ENCODE measurements around the gene LRRFIP2.
"Not testable (repeated sequence)": the region's sequence is repeated elsewhere in the genome, so short reads cannot be mapped to it uniquely, and the experiment has no call there.

Gene LRRFIP2

DNA sequence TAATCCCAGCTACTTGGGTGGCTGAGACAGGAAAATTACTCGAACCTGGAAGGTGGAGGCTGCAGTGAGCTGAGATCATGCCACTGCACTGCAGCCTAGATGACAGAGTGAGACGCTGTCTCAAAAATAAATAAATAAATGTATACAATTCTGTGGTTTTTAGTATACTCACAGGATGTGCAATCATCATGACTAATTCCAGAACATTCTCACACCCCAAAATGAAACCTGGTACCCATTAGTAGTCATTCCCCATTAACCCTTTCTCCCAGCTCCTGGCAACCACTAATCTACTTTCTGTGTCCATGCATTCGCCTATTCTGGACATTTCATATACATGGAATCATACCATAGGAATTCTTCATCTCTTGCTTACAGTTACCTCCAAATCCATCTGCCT is 44.5 kb downstream of the LRRFIP2 start:
- Mint-ChIP-seq H3K9me3 (no peaks in the 10 kb centered on the region), H3K27me3 (no peaks in the 10 kb centered on the region), H3K27ac (no peak overlapping the region), H3K36me3 (peaks cover 13 to 29% of the 10 kb centered on the region in 2 donors), H3K4me1 (peaks cover 0 to 5% of the 10 kb centered on the region in 2 donors), H3K4me3 (no peak overlapping the region)
- no peak for DNase-seq
- peak in 1 of 2 donors; percentile 25 for ATAC-seq (replicated peaks)

DNA sequence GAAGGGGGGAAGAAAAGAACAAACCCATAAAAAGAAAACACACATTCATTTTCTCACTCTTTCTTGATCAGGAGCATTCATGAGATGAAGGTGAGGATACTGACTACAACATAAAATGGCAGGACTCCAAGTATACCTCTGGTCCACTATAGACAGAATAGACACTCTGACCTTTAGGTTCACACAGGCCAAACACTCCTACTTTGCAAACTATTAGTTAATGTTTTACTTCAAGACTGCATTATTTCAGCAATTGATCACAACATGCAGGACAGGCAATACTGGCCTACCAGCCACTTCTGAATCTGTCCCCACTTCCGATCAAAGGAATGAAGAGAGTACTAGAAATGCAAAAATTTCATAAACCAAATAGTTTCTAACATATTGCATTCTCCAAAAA is 47.0 kb downstream of the LRRFIP2 start:
- Mint-ChIP-seq H3K9me3 (no peaks in the 10 kb centered on the region), H3K27ac (no peak overlapping the region), H3K27me3 (no peaks in the 10 kb centered on the region), H3K36me3 (peaks cover 10 to 29% of the 10 kb centered on the region in 2 donors), H3K4me3 (no peak overlapping the region), H3K4me1 (no peaks in the 10 kb centered on the region)
- ATAC-seq (replicated peaks) (no peak), DNase-seq (no peak)

GRCh38 chr3:37126856-37127255 is 47.5 kb downstream of the LRRFIP2 start:
- ATAC-seq (replicated peaks) = no peak

DNA sequence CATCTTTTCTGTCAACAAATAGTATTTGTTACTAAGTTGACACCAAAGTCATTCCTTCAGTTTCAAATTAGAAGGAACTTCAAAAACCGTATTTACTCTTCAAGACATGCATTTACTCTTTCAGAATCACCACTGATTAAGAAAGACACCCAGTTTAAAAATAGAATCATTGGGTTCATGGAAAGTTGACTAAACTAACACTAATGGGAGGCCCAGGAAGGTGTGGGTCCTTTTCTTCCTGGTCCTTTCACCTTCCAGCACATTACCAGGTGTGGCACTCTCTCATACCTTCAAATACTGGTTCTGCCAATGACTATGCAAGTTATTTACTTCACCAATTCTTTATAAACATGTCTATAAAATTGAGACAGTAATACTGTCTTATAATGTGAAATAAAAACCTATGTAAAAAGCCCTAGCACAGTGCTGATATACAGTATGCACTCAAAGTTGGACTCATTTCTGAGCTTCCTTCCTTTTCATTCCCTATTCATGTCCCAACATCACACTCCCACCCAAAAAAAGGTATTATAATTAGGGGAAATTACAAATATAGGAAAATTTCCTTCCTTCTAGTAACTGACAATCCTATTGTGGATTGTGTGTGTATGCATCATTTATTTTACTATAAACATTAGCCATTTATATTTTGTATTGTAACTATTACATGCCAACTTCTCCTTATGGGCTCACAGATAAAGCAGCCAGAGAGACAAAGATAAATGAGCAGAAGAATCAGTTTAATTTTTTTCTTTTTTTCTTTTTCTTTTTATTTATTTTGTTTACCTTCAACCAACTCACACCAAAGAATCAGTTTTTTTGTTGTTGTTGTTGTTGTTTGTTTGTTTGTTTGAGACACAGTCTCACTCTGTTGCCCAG is 48.9 kb downstream of the LRRFIP2 start:
- Mint-ChIP-seq H3K4me3 (no peak overlapping the region), H3K4me1 (no peaks in the 10 kb centered on the region), H3K36me3 (peaks cover 19 to 28% of the 10 kb centered on the region in 2 donors), H3K27ac (no peak overlapping the region), H3K9me3 (peaks cover 0 to 2% of the 10 kb centered on the region in 2 donors), H3K27me3 (no peaks in the 10 kb centered on the region)
- ATAC-seq (replicated peaks) = no peak
- DNase-seq = no peak

More at GRCh38 chr3:37126856-37127255, 47.5 kb downstream of the LRRFIP2 start:
- Mint-ChIP-seq H3K27ac (no peak overlapping the region), H3K9me3 (peaks cover 0 to 2% of the 10 kb centered on the region in 2 donors), H3K4me3 (no peak overlapping the region), H3K4me1 (no peaks in the 10 kb centered on the region), H3K27me3 (no peaks in the 10 kb centered on the region), H3K36me3 (peaks cover 15 to 34% of the 10 kb centered on the region in 2 donors)
- no peak for DNase-seq

DNA sequence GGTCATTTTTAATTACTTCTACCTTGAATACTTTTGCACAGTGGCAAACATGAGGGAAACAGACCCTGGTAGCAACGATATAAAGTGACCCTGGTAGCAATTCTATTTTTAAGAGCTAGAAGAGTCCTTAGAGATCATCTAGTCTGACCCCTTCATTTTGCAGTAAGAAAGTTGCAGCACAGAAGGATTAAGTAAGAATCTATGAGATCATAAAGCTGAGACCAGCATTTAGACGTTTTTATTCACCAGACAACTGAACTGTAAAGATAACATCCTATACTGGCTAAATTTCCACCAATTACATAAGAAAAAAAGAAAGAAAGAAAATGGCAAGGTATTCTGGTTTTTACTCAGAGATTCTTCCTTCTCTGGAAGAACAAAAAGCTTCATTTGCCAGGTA is 49.9 kb downstream of the LRRFIP2 start:
- Mint-ChIP-seq H3K27me3 (no peaks in the 10 kb centered on the region), H3K4me1 (no peaks in the 10 kb centered on the region), H3K27ac (no peak overlapping the region), H3K36me3 (peaks cover 15 to 22% of the 10 kb centered on the region in 2 donors), H3K4me3 (no peak overlapping the region), H3K9me3 (peaks cover 0 to 2% of the 10 kb centered on the region in 2 donors)
- no peak for DNase-seq
- no peak for ATAC-seq (replicated peaks)

- Mint-ChIP-seq H3K27ac (no peak overlapping the region), H3K4me3 (no peak overlapping the region), H3K9me3 (peaks cover 0 to 2% of the 10 kb centered on the region in 2 donors), H3K4me1 (no peaks in the 10 kb centered on the region), H3K27me3 (no peaks in the 10 kb centered on the region), H3K36me3 (peaks cover 15 to 16% of the 10 kb centered on the region in 2 donors)
- ATAC-seq (replicated peaks) (no peak), DNase-seq (no peak)
Observed at GRCh38 chr3:37123292-37123691, 51.1 kb downstream of the LRRFIP2 start.

DNA sequence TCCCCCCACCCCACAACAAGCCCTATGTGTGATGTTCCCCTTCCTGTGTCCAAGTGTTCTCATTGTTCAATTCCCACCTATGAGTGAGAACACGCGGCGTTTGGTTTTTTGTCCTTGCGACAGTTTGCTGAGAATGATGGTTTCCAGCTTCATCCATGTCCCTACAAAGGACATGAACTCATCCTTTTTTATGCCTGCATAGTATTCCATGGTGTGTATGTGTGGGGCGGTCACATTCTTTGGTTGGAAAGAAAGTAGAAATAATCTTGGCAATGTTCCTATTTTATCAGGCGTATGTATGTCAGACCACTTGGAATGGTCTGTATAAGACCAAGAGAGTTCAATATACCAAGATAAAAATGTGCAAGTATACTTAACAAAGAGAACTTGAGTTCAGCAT is 52.3 kb downstream of the LRRFIP2 start:
- not testable (repeated sequence) for H3K27ac Mint-ChIP-seq; H3K4me3 Mint-ChIP-seq; H3K9me3 Mint-ChIP-seq; H3K4me1 Mint-ChIP-seq; DNase-seq; ATAC-seq (replicated peaks); H3K27me3 Mint-ChIP-seq
- peaks cover 13% of the 10 kb centered on the region in 2 donors for H3K36me3 Mint-ChIP-seq

DNA sequence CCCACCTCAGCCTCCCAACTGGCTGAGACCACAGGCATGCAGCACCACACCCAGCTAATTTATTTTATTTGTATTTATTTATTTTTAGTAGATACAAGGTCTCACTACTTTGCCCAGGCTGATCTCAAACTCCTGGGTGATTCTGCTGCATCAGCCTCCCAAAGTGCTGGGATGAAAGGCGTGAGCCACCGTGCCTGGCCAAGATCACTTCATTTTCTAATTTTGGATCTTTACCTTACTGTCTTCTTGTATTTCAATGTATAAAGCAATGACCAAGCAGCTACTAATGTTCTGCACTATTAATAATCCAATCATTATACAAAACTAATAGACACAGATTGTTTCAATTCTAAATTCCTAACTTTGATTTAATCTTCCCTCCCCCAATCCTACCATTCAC is 56.2 kb downstream of the LRRFIP2 start:
- DNase-seq (no peak), ATAC-seq (replicated peaks) (no peak)
- H3K9me3 Mint-ChIP-seq = peaks cover 0 to 2% of the 10 kb centered on the region in 2 donors
- H3K27me3 Mint-ChIP-seq = no peaks in the 10 kb centered on the region
- peaks cover 8 to 10% of the 10 kb centered on the region in 2 donors for H3K36me3 Mint-ChIP-seq
- H3K4me1 Mint-ChIP-seq = peaks cover 0 to 2% of the 10 kb centered on the region in 2 donors
- no peak overlapping the region for H3K27ac Mint-ChIP-seq
- H3K4me3 Mint-ChIP-seq = no peak overlapping the region

DNA sequence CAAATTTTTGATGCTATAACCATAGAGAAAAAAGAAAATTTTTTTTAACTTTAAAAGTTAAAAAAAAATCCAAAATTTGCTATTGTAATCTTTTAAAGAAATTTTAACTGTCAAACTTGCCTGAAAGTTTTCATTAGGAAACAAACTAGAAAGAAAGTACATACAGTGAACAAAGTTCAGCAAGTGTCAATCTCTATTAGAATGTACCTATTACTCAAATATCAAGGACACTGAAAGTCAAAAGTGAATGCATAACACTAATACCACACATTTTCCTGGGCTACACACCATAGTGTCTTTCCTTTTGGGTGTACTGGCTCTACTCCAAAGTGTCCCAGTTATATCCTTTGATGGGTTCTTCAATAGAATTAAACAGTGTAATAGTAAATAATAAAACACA is 56.8 kb downstream of the LRRFIP2 start:
- ATAC-seq (replicated peaks) = no peak
- Mint-ChIP-seq H3K4me1 (peaks cover 0 to 2% of the 10 kb centered on the region in 2 donors), H3K36me3 (peaks cover 8 to 14% of the 10 kb centered on the region in 2 donors), H3K27ac (no peak overlapping the region), H3K4me3 (no peak overlapping the region), H3K27me3 (no peaks in the 10 kb centered on the region), H3K9me3 (peaks cover 0 to 2% of the 10 kb centered on the region in 2 donors)
- no peak for DNase-seq

DNA sequence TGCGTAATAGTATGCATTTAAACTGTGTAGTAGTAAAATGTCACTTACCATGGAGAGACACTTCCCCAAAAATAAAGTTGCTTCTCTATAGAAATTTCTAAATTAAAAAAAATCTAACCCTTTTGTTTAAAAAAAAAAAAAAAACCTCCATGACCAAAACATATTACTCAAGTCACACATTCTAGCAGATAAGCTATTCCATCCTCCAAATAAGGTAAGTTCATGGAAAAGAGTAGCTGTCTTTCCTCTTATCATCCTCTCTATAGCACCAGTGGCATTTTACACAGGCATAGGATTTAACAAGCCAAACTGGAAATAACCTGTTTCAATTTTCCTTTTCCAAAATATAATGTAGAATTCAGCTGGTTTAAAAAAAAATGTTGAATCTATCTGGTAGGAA is 57.4 kb downstream of the LRRFIP2 start:
- peaks cover 0 to 2% of the 10 kb centered on the region in 2 donors for H3K4me1 Mint-ChIP-seq
- no peak overlapping the region for H3K4me3 Mint-ChIP-seq
- no peak overlapping the region for H3K27ac Mint-ChIP-seq
- peaks cover 0 to under 1% of the 10 kb centered on the region in 2 donors for H3K9me3 Mint-ChIP-seq
- H3K27me3 Mint-ChIP-seq = no peaks in the 10 kb centered on the region
- no peak for ATAC-seq (replicated peaks)
- no peak for DNase-seq
- H3K36me3 Mint-ChIP-seq = peaks cover 5 to 10% of the 10 kb centered on the region in 2 donors

DNA sequence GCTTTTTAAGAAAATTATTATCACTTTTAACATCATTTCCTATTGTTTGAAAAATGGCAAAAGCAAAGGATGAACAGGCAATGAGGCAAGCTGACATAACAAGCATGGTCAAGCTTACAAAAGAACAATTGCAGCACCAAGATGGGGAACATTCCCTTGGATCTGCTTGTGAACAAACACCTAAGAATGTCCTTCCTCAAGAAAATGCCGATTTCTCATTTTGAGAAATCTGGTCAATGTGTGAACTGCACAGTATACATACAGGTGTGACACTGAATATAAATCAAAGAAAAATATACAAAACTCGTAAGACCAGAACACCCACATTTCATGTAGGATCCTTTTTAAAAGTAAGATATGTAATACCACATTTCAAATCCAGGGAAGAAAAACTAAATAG is 58.9 kb downstream of the LRRFIP2 start:
- H3K4me1 Mint-ChIP-seq = peaks cover 0 to 2% of the 10 kb centered on the region in 2 donors
- H3K36me3 Mint-ChIP-seq = peaks cover 3 to 8% of the 10 kb centered on the region in 2 donors
- no peak for ATAC-seq (replicated peaks)
- H3K4me3 Mint-ChIP-seq = no peak overlapping the region
- H3K27me3 Mint-ChIP-seq = no peaks in the 10 kb centered on the region
- no peaks in the 10 kb centered on the region for H3K9me3 Mint-ChIP-seq
- H3K27ac Mint-ChIP-seq = no peak overlapping the region
- DNase-seq = no peak

DNA sequence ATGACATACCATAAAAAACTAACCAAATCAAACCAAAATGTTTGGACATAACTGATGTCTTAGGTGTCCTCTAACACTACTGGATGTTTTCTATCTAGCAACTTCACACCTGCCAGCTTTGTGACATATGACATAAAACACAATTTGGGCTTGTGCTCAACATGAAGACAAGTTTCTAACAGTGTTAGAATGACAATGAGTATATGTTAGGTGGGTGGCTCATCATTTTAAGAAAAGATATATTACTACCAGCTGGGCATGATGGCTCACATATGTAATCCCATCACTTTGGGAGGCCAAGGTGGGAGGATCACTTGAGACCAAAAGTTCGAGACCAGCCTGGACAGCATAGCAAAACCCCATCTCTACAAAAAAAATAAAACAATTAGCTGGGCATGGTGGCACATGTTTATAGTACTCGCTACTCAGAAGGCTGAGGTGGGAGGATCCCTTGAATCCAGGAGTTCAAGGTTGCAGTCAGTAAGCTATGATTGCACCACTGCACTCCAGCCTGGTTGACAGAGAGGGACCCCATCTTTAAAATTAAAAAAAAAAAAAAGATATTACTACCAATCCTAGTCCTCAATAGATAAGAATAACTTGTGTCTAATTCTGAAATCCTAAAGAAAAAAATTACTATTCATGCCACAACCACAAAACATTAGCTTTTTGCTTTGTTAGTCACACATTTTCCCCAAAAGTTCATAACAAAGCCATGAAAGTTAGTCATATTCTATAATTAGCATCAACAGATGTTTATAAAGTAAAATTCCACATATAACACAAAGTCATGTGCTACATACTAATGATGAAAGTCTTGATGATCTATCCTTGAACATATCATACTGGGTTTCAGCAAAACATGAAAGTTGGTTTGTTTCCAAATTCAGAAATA is 59.9 kb downstream of the LRRFIP2 start:
- Mint-ChIP-seq H3K4me1 (peaks cover 0 to 2% of the 10 kb centered on the region in 2 donors), H3K27me3 (no peaks in the 10 kb centered on the region), H3K4me3 (no peak overlapping the region), H3K9me3 (no peaks in the 10 kb centered on the region), H3K27ac (no peak overlapping the region), H3K36me3 (peaks cover 3 to 8% of the 10 kb centered on the region in 2 donors)
- no peak for DNase-seq
- peak in 1 of 2 donors; percentile 39 for ATAC-seq (replicated peaks)

GRCh38 chr3:37112987-37113386 is 61.4 kb downstream of the LRRFIP2 start:
- Mint-ChIP-seq H3K4me1 (peaks cover 0 to 2% of the 10 kb centered on the region in 2 donors), H3K36me3 (peaks cover 3 to 8% of the 10 kb centered on the region in 2 donors), H3K27me3 (no peaks in the 10 kb centered on the region), H3K27ac (no peak overlapping the region), H3K9me3 (no peaks in the 10 kb centered on the region), H3K4me3 (no peak overlapping the region)
- no peak for ATAC-seq (replicated peaks)
- no peak for DNase-seq

GRCh38 chr3:37111199-37111598 is 63.2 kb downstream of the LRRFIP2 start:
- DNase-seq (no peak), ATAC-seq (replicated peaks) (no peak)
- Mint-ChIP-seq H3K27ac (no peak overlapping the region), H3K4me3 (no peak overlapping the region), H3K9me3 (no peaks in the 10 kb centered on the region), H3K4me1 (peaks cover 0 to 2% of the 10 kb centered on the region in 2 donors), H3K27me3 (no peaks in the 10 kb centered on the region), H3K36me3 (peaks cover 3 to 8% of the 10 kb centered on the region in 2 donors)
